ENCODE results near the gene PRDM2. TPM values are rescaled to one million over a fixed set of nuclear protein-coding genes. Genes with fewer than 3 reads are reported as not detected.

Gene PRDM2
- total and polyA plus RNA-seq, 5 donors, result 16.3 to 45.9 (median 38.4) TPM

- ATAC-seq (no peak), DNase-seq (no peak)
- intact Hi-C loops (cut with DNase I), result no loop called here
- H3K4me1 ChIP-seq (ENCODE audit: control insufficient read depth, insufficient read depth, low read length), result peaks cover 5% of the 10 kb centered on the region
- H3K27ac ChIP-seq (ENCODE audit: low read length), result no peak overlapping the region
- WGBS, result 91% methylated on average over 6 of the region's 6 CpGs
- no peak overlapping the region for H3K4me3 ChIP-seq (ENCODE audit: low read length)
- H3K27me3 ChIP-seq (ENCODE audit: control insufficient read depth, insufficient read depth), result no peaks in the 10 kb centered on the region
- no peaks in the 10 kb centered on the region for H3K9me3 ChIP-seq (ENCODE audit: control insufficient read depth, low read length)
These were observed 79.9 kb downstream of the PRDM2 start for GRCh38 chr1:13779930-13780329.

- DNase-seq (no peak), ATAC-seq (no peak)
- intact Hi-C loops (cut with DNase I), result no loop called here
- Histone ChIP-seq H3K4me1 (ENCODE audit: control insufficient read depth, insufficient read depth, low read length) (peaks cover 5% of the 10 kb centered on the region), H3K4me3 (ENCODE audit: low read length) (no peak overlapping the region), H3K27me3 (ENCODE audit: control insufficient read depth, insufficient read depth) (no peaks in the 10 kb centered on the region), H3K9me3 (ENCODE audit: control insufficient read depth, low read length) (no peaks in the 10 kb centered on the region), H3K27ac (ENCODE audit: low read length) (no peak overlapping the region)
- WGBS, result 94% methylated on average over 6 of the region's 6 CpGs
These were observed 80.8 kb downstream of the PRDM2 start for GRCh38 chr1:13780780-13781179.

GRCh38 chr1:13781228-13781627, 81.2 kb downstream of the PRDM2 start:
- no peak overlapping the region for H3K4me3 ChIP-seq (ENCODE audit: low read length)
- no peak overlapping the region for H3K27ac ChIP-seq (ENCODE audit: low read length)
- intact Hi-C loops (cut with DNase I), result no loop called here
- H3K9me3 ChIP-seq (ENCODE audit: control insufficient read depth, low read length), result no peaks in the 10 kb centered on the region
- whole genome bisulfite sequencing, result 86% methylated on average over 6 of the region's 6 CpGs
- no peaks in the 10 kb centered on the region for H3K27me3 ChIP-seq (ENCODE audit: control insufficient read depth, insufficient read depth)
- DNase-seq, result no peak
- H3K4me1 ChIP-seq (ENCODE audit: control insufficient read depth, insufficient read depth, low read length), result peaks cover 5% of the 10 kb centered on the region
- ATAC-seq, result no peak

- H3K27me3 ChIP-seq (ENCODE audit: control insufficient read depth, insufficient read depth), result no peaks in the 10 kb centered on the region
- H3K27ac ChIP-seq (ENCODE audit: low read length), result no peak overlapping the region
- no peak overlapping the region for H3K4me3 ChIP-seq (ENCODE audit: low read length)
- intact Hi-C loops (cut with DNase I), result no loop called here
- DNase-seq, result peak in 1 of 3 donors; percentile 76
- no peaks in the 10 kb centered on the region for H3K9me3 ChIP-seq (ENCODE audit: control insufficient read depth, low read length)
- WGBS, result 55% methylated on average over 20 of the region's 20 CpGs
- peak; percentile 76 for ATAC-seq
- peaks cover 5% of the 10 kb centered on the region for H3K4me1 ChIP-seq (ENCODE audit: control insufficient read depth, insufficient read depth, low read length)
These were observed 82.1 kb downstream of the PRDM2 start for GRCh38 chr1:13781907-13782633.

- WGBS, result 72% methylated on average over 12 of the region's 12 CpGs
- intact Hi-C loops (cut with DNase I), result no loop called here
These were observed 82.8 kb downstream of the PRDM2 start for GRCh38 chr1:13782634-13783360.

GRCh38 chr1:13783551-13783950, 83.6 kb downstream of the PRDM2 start:
- DNase-seq (no peak), ATAC-seq (no peak)
- no peaks in the 10 kb centered on the region for H3K27me3 ChIP-seq (ENCODE audit: control insufficient read depth, insufficient read depth)
- intact Hi-C loops (cut with DNase I), result no loop called here
- peaks cover 6% of the 10 kb centered on the region for H3K4me1 ChIP-seq (ENCODE audit: control insufficient read depth, insufficient read depth, low read length)
- WGBS, result 72% methylated on average over 5 of the region's 5 CpGs
- H3K4me3 ChIP-seq (ENCODE audit: low read length), result no peak overlapping the region
- H3K27ac ChIP-seq (ENCODE audit: low read length), result no peak overlapping the region
- H3K9me3 ChIP-seq (ENCODE audit: control insufficient read depth, low read length), result no peaks in the 10 kb centered on the region

More at GRCh38 chr1:13782634-13783360, 82.8 kb downstream of the PRDM2 start:
- no peak for DNase-seq
- H3K9me3 ChIP-seq (ENCODE audit: control insufficient read depth, low read length), result no peaks in the 10 kb centered on the region
- ATAC-seq, result no peak
- H3K4me1 ChIP-seq (ENCODE audit: control insufficient read depth, insufficient read depth, low read length), result peaks cover 5% of the 10 kb centered on the region
- no peak overlapping the region for H3K4me3 ChIP-seq (ENCODE audit: low read length)
- no peak overlapping the region for H3K27ac ChIP-seq (ENCODE audit: low read length)
- H3K27me3 ChIP-seq (ENCODE audit: control insufficient read depth, insufficient read depth), result no peaks in the 10 kb centered on the region

- Histone ChIP-seq H3K27ac (ENCODE audit: low read length) (no peak overlapping the region), H3K4me3 (ENCODE audit: low read length) (no peak overlapping the region)
- intact Hi-C loops (cut with DNase I), result no loop called here
These were observed 85.0 kb downstream of the PRDM2 start for GRCh38 chr1:13784971-13785370.

GRCh38 chr1:13786541-13786940, 86.6 kb downstream of the PRDM2 start:
- no peaks in the 10 kb centered on the region for H3K27me3 ChIP-seq (ENCODE audit: control insufficient read depth, insufficient read depth)
- WGBS, result 93% methylated on average over 10 of the region's 10 CpGs
- ATAC-seq, result no peak
- H3K9me3 ChIP-seq (ENCODE audit: control insufficient read depth, low read length), result no peaks in the 10 kb centered on the region
- peaks cover 9% of the 10 kb centered on the region for H3K4me1 ChIP-seq (ENCODE audit: control insufficient read depth, insufficient read depth, low read length)
- H3K27ac ChIP-seq (ENCODE audit: low read length), result no peak overlapping the region
- H3K4me3 ChIP-seq (ENCODE audit: low read length), result no peak overlapping the region
- DNase-seq, result no peak
- intact Hi-C loops (cut with DNase I), result no loop called here

More at GRCh38 chr1:13784971-13785370, 85.0 kb downstream of the PRDM2 start:
- 65% methylated on average over 5 of the region's 5 CpGs for WGBS
- Histone ChIP-seq H3K4me1 (ENCODE audit: control insufficient read depth, insufficient read depth, low read length) (peaks cover 9% of the 10 kb centered on the region), H3K27me3 (ENCODE audit: control insufficient read depth, insufficient read depth) (no peaks in the 10 kb centered on the region), H3K9me3 (ENCODE audit: control insufficient read depth, low read length) (no peaks in the 10 kb centered on the region)
- DNase-seq, result no peak
- ATAC-seq, result no peak

GRCh38 chr1:13788795-13789194, 88.8 kb downstream of the PRDM2 start:
- Histone ChIP-seq H3K27ac (ENCODE audit: low read length) (no peak overlapping the region), H3K27me3 (ENCODE audit: control insufficient read depth, insufficient read depth) (no peaks in the 10 kb centered on the region), H3K9me3 (ENCODE audit: control insufficient read depth, low read length) (no peaks in the 10 kb centered on the region), H3K4me3 (ENCODE audit: low read length) (no peak overlapping the region), H3K4me1 (ENCODE audit: control insufficient read depth, insufficient read depth, low read length) (peaks cover 14% of the 10 kb centered on the region)
- DNase-seq (no peak), ATAC-seq (no peak)
- WGBS, result 96% methylated on average over 6 of the region's 6 CpGs
- intact Hi-C loops (cut with DNase I), result no loop called here

GRCh38 chr1:13790290-13791030, 90.5 kb downstream of the PRDM2 start:
- DNase-seq, result no peak
- Histone ChIP-seq H3K27ac (ENCODE audit: low read length) (no peak overlapping the region), H3K9me3 (ENCODE audit: control insufficient read depth, low read length) (no peaks in the 10 kb centered on the region), H3K27me3 (ENCODE audit: control insufficient read depth, insufficient read depth) (no peaks in the 10 kb centered on the region), H3K4me1 (ENCODE audit: control insufficient read depth, insufficient read depth, low read length) (peaks cover 8% of the 10 kb centered on the region), H3K4me3 (ENCODE audit: low read length) (no peak overlapping the region)
- ATAC-seq, result no peak
- WGBS, result 86% methylated on average over 13 of the region's 13 CpGs
- intact Hi-C loops (cut with DNase I), result no loop called here

GRCh38 chr1:13792419-13792818, 92.4 kb downstream of the PRDM2 start:
- intact Hi-C loops (cut with DNase I), result no loop called here
- ATAC-seq (peak; percentile 53 to 67), DNase-seq (no peak)
- Histone ChIP-seq H3K27ac (ENCODE audit: low read length) (peak overlapping the region; percentile 83), H3K9me3 (ENCODE audit: control insufficient read depth, low read length) (no peaks in the 10 kb centered on the region), H3K4me3 (ENCODE audit: low read length) (no peak overlapping the region), H3K4me1 (ENCODE audit: control insufficient read depth, insufficient read depth, low read length) (peaks cover 8% of the 10 kb centered on the region), H3K27me3 (ENCODE audit: control insufficient read depth, insufficient read depth) (no peaks in the 10 kb centered on the region)
- 84% methylated on average over 6 of the region's 6 CpGs for WGBS
